ENCODE data around the gene USP17L5.
"Not testable (repeated sequence)": the region's sequence is repeated elsewhere in the genome, so short reads cannot be mapped to it uniquely, and the experiment has no call there.

DNA sequence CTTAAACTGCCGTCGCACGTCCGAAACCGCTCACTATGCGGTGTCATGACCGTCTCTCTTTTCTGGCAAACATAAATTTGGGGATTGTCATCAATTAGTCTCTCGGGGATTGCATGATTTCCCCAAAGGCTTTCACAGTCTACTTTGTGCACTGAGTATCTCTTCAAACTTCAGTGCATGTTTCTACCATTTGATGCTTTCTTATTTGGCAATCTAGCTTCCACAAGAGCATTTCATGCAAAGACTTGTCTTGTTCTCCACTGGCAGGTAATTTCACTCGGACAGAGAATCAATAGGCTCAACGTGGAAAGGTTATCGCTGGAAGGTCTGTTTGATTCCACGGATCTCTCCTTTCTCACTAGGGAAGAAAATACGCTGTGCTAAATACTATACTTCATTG lies 15.0 kb upstream of the USP17L5 start:
- TF ChIP-seq TAF1, POLR2A, POLR2AphosphoS5, SPI1 (IDR thresholded peaks at IDR 0.05; ENCODE audit: low read depth, low read length): not testable (repeated sequence)
